GM15510 (cell line): ENCODE data around the gene CWC27.

ENCODE experiments used
- POLR2A ChIP-seq: IDR thresholded peaks from 3 replicates; pipeline ENCODE4 v1.6.1; 2011; ENCODE audit warnings: borderline replicate concordance; ENCODE audit not compliant: insufficient read length; ENCODE audit errors: extremely low read depth

CWC27 gene

GRCh38 chr5:65047225-65047624 is 278.5 kb downstream of the CWC27 start:
- no peak for TF ChIP-seq POLR2A

GRCh38 chr5:65047948-65048690 is 279.4 kb downstream of the CWC27 start:
- no peak for TF ChIP-seq POLR2A

GRCh38 chr5:65050140-65050539 is 281.4 kb downstream of the CWC27 start:
- TF ChIP-seq POLR2A: no peak

- no peak for TF ChIP-seq POLR2A
Measured at GRCh38 chr5:65050826-65051498, 282.2 kb downstream of the CWC27 start.

GRCh38 chr5:65055938-65056337 is 287.2 kb downstream of the CWC27 start:
- no peak for TF ChIP-seq POLR2A

GRCh38 chr5:65059681-65060598 is 291.2 kb downstream of the CWC27 start:
- no peak for TF ChIP-seq POLR2A

GRCh38 chr5:65061250-65061973 is 292.7 kb downstream of the CWC27 start:
- no peak for TF ChIP-seq POLR2A

- no peak for TF ChIP-seq POLR2A
Measured at GRCh38 chr5:65061974-65062353, 293.2 kb downstream of the CWC27 start.

GRCh38 chr5:65062469-65063083 is 293.8 kb downstream of the CWC27 start:
- TF ChIP-seq POLR2A: no peak

- no peak for TF ChIP-seq POLR2A
Measured at GRCh38 chr5:65065001-65065511, 296.3 kb downstream of the CWC27 start.

GRCh38 chr5:65066387-65067146 is 297.8 kb downstream of the CWC27 start:
- no peak for TF ChIP-seq POLR2A

GRCh38 chr5:65067147-65067506 is 298.4 kb downstream of the CWC27 start:
- no peak for TF ChIP-seq POLR2A
